Neural cell (in vitro differentiated cells): ENCODE measurements around the gene CHI3L1. TPM values are rescaled to one million over a fixed set of nuclear protein-coding genes. Genes with fewer than 3 reads are reported as not detected.

Experiments
- H2AFZ ChIP-seq: fragments of 200-600, 300-800 bp; sonication (generic), shearing (Covaris generic); 2 replicates; pipeline ENCODE4 v1.6.0; 2014; ENCODE audit warnings: low read depth, mild to moderate bottlenecking, antibody characterized with exemption, low read length, moderate library complexity
- H3F3A ChIP-seq: fragments of 200-600 bp; shearing (Covaris generic); 2 replicates; pipeline ENCODE4 v1.6.1; 2016; ENCODE audit warnings: mild to moderate bottlenecking, moderate library complexity, mixed read lengths, antibody characterized with exemption, low read length; ENCODE audit not compliant: insufficient read depth, poor library complexity, severe bottlenecking
- H3K27ac ChIP-seq: fragments of 200-600, 300-800 bp; sonication (generic), shearing (Covaris generic); 2 replicates; pipeline ENCODE4 v1.5.1; 2014; ENCODE audit warnings: mild to moderate bottlenecking, low read length, moderate library complexity
- H3K27me3 ChIP-seq: fragments of 300-800, 200-600 bp; sonication (generic), shearing (Covaris generic); 2 replicates; pipeline ENCODE4 v1.6.0; 2014; ENCODE audit warnings: mild to moderate bottlenecking, low read depth, low read length, moderate library complexity; ENCODE audit not compliant: insufficient read depth
- H3K36me3 ChIP-seq: fragments of 300-800, 200-600 bp; sonication (generic), shearing (Covaris generic); 2 replicates; pipeline ENCODE4 v1.5.1; 2014; ENCODE audit warnings: mild to moderate bottlenecking, antibody characterized with exemption, low read length, moderate library complexity; ENCODE audit not compliant: insufficient read depth
- H3K4me2 ChIP-seq: fragments of 300-800, 200-600 bp; sonication (generic), shearing (Covaris generic); 2 replicates; pipeline ENCODE4 v1.6.0; 2014; ENCODE audit warnings: mild to moderate bottlenecking, low read length
- H3K4me3 ChIP-seq: fragments of 300-800, 200-600 bp; sonication (generic), shearing (Covaris generic); 2 replicates; pipeline ENCODE4 v1.5.1; 2014; ENCODE audit warnings: mild to moderate bottlenecking, low read length, moderate library complexity
- H3K79me2 ChIP-seq: fragments of 200-600 bp; shearing (Covaris generic); replicated peaks from 2 replicates; pipeline ENCODE4 v1.6.0; 2014; ENCODE audit warnings: mild to moderate bottlenecking, low read length, moderate library complexity; ENCODE audit not compliant: insufficient read depth
- H3K9ac ChIP-seq: fragments of 300-800, 200-600 bp; sonication (generic), shearing (Covaris generic); 2 replicates; pipeline ENCODE4 v1.6.1; 2016; ENCODE audit warnings: mild to moderate bottlenecking, low read length, mixed read lengths
- H3K9me2 ChIP-seq: fragments of 200-600 bp; shearing (Covaris generic); 2 replicates; pipeline ENCODE4 v1.6.1; 2016; ENCODE audit warnings: mild to moderate bottlenecking, low read length, mixed read lengths; ENCODE audit not compliant: insufficient read depth
- H3K9me3 ChIP-seq: fragments of 200-600, 300-800 bp; sonication (generic), shearing (Covaris generic); 2 replicates; pipeline ENCODE4 v1.6.1; 2016; ENCODE audit warnings: mild to moderate bottlenecking, mixed run types, low read length, moderate library complexity, mixed read lengths
- H4K20me1 ChIP-seq: fragments of 200-600 bp; shearing (Covaris generic); 2 replicates; pipeline ENCODE4 v1.6.1; 2016; ENCODE audit warnings: mild to moderate bottlenecking, mixed run types; ENCODE audit not compliant: insufficient read depth
- CTCF ChIP-seq: fragments of 450-650 bp; IDR thresholded peaks from 2 replicates; pipeline ENCODE4 v1.5.1; 2014; ENCODE audit warnings: antibody characterized with exemption, mild to moderate bottlenecking, moderate library complexity; ENCODE audit not compliant: poor library complexity, severe bottlenecking
- EP300 ChIP-seq: fragments of 450-650 bp; conservative IDR thresholded peaks from 2 replicates; pipeline ENCODE4 v1.6.1; 2014; ENCODE audit warnings: antibody characterized with exemption, mild to moderate bottlenecking, moderate library complexity; ENCODE audit not compliant: poor library complexity, severe bottlenecking
- EZH2 ChIP-seq: fragments of 200-600, 300-800 bp; shearing (Covaris generic), sonication (generic); IDR thresholded peaks from 2 replicates; pipeline ENCODE4 v1.6.1; 2014; ENCODE audit warnings: antibody characterized with exemption, low read length, borderline replicate concordance, mild to moderate bottlenecking; ENCODE audit not compliant: insufficient read depth, poor library complexity, severe bottlenecking
- MXI1 ChIP-seq: fragments of 450-650 bp; conservative IDR thresholded peaks from 2 replicates; pipeline ENCODE4 v1.6.1; 2014; ENCODE audit warnings: antibody characterized with exemption, mild to moderate bottlenecking; ENCODE audit not compliant: poor library complexity, severe bottlenecking
- POLR2AphosphoS5 ChIP-seq: IDR thresholded peaks from 2 replicates; pipeline ENCODE4 v1.6.1; 2012
- RAD21 ChIP-seq: fragments of 450-650 bp; conservative IDR thresholded peaks from 2 replicates; pipeline ENCODE4 v1.6.1; 2014; ENCODE audit warnings: antibody characterized with exemption, mild to moderate bottlenecking, moderate library complexity
- REST ChIP-seq: IDR thresholded peaks from 2 replicates; pipeline ENCODE4 v1.6.1; 2012; ENCODE audit warnings: borderline replicate concordance
- SMC3 ChIP-seq: fragments of 450-650 bp; conservative IDR thresholded peaks from 2 replicates; pipeline ENCODE4 v1.6.1; 2014; ENCODE audit warnings: antibody characterized with exemption, mild to moderate bottlenecking, moderate library complexity; ENCODE audit not compliant: poor library complexity
- TAF1 ChIP-seq: IDR thresholded peaks from 2 replicates; pipeline ENCODE4 v1.6.1; 2012; ENCODE audit warnings: low read depth
- polyA plus RNA-seq: library from polyadenylated mRNA; depleted of rRNA; stranded (reverse); fragments of >200 nt; gene quantifications from 2 replicates; pipeline ENCODE4 v1.2.3, GENCODE V29; 2014

The CHI3L1 gene
- polyA plus RNA-seq, 1 donor from 2014 or later, result not detected

GRCh38 chr1:203146537-203146936 lies 40.0 kb downstream of the CHI3L1 start:
- H3F3A ChIP-seq, result no peaks in the 10 kb centered on the region
- H3K36me3 ChIP-seq, result no peaks in the 10 kb centered on the region
- no peaks in the 10 kb centered on the region for H3K27me3 ChIP-seq
- H4K20me1 ChIP-seq, result no peaks in the 10 kb centered on the region
- no peak overlapping the region for H3K27ac ChIP-seq
- H3K9ac ChIP-seq, result no peak overlapping the region
- no peak overlapping the region for H2AFZ ChIP-seq
- no peaks in the 10 kb centered on the region for H3K79me2 ChIP-seq
- no peaks in the 10 kb centered on the region for H3K9me3 ChIP-seq
- H3K4me2 ChIP-seq, result no peak overlapping the region
- TF ChIP-seq SMC3 (no peak), EP300 (no peak), EZH2 (no peak), MXI1 (no peak), POLR2AphosphoS5 (no peak), RAD21 (no peak), REST (no peak), CTCF (no peak), TAF1 (no peak)
- H3K4me3 ChIP-seq, result no peak overlapping the region
- H3K9me2 ChIP-seq, result no peaks in the 10 kb centered on the region

- Histone ChIP-seq H3K9me2 (no peaks in the 10 kb centered on the region), H2AFZ (no peak overlapping the region), H3F3A (no peaks in the 10 kb centered on the region), H4K20me1 (no peaks in the 10 kb centered on the region), H3K36me3 (no peaks in the 10 kb centered on the region), H3K79me2 (no peaks in the 10 kb centered on the region), H3K27ac (no peak overlapping the region), H3K9me3 (no peaks in the 10 kb centered on the region), H3K27me3 (no peaks in the 10 kb centered on the region), H3K4me3 (no peak overlapping the region), H3K9ac (no peak overlapping the region), H3K4me2 (no peak overlapping the region)
- no peak for TF ChIP-seq RAD21
- TF ChIP-seq SMC3, result no peak
- TF ChIP-seq TAF1, result no peak
- no peak for TF ChIP-seq EZH2
These were observed 40.5 kb downstream of the CHI3L1 start for GRCh38 chr1:203146042-203146369.
